Measurements from ENCODE around the gene SLC16A10.

GRCh38 chr6:111207141-111207858 lies 120.0 kb downstream of the SLC16A10 start:
- TF ChIP-seq CTCF (IDR thresholded peaks at IDR 0.05; ENCODE audit: low read length) (no peak), EZH2 (IDR thresholded peaks at IDR 0.05; ENCODE audit: borderline replicate concordance, low read length) (no peak)
